ENCODE data around the gene CLEC1A. TPM values are rescaled to one million over a fixed set of nuclear protein-coding genes. Genes with fewer than 3 reads are reported as not detected.

CLEC1A gene
- total and polyA plus RNA-seq, 11 donors: 1.2 to 7.3 (median 2.5) TPM

DNA sequence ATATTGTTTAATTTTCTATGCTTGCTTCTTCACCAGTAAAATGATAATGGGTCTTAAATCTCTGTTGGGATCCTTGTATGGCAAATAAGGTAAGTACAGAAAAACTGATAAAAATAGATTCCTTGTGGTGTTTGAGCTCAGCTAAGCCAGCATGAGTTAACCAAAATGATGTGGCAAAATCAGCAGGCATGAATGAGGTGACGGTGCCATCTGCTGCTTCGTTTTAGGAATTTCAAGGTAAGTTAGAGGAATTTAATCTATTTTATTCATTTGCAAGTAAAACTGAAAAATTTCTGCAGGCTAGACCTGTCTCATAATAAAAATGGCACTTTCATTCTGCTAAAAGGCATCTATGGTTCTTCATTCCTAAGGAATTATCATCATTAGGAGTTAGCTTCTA is 41.2 kb upstream of the CLEC1A start:
- 12 to 25% (median 19%) methylated on average over 2 of the region's 2 CpGs for WGBS, 4 donors
- intact Hi-C loops (cut with DNase I): loop anchor here in 8 of 10 donors (1.0 to 5.0 kb wide), 6 partner anchors 105 to 388 kb away; partner anchors contain the start of genes CLEC9A (in 2 of the 8) and CLEC12B (in 1 of the 8)
- ATAC-seq: peak in 2 of 4 donors; percentile 60 to 62

DNA sequence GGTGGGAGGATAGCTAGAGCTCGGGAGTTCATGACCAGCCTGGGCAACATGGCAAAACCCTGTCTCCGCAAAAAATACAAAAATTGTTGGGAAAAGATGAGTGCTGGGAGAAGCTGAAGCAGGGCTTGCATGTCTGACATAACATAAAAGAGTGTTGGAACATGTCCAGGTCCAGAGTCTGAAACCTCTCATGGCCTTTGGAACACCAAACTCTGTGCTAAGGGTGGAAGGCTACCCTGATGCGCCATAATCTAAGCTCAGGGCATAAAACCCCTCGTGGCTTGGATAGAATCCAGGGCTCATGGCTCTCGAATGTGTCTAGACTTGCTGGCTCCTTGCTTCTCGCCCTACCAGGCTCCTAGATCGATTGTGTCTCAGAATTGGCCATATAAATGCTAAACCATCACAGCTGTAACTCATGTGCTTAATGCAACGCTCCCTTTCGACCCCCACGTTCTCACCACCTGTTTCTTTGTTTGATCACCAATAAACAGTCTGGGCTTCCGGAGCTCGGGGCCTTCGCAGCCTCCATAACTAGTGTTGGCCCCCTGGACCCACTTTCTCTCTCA is 37.9 kb upstream of the CLEC1A start:
- TF ChIP-seq POLR2A (IDR thresholded peaks at IDR 0.05): no peak
- TF ChIP-seq, protein P1, sequence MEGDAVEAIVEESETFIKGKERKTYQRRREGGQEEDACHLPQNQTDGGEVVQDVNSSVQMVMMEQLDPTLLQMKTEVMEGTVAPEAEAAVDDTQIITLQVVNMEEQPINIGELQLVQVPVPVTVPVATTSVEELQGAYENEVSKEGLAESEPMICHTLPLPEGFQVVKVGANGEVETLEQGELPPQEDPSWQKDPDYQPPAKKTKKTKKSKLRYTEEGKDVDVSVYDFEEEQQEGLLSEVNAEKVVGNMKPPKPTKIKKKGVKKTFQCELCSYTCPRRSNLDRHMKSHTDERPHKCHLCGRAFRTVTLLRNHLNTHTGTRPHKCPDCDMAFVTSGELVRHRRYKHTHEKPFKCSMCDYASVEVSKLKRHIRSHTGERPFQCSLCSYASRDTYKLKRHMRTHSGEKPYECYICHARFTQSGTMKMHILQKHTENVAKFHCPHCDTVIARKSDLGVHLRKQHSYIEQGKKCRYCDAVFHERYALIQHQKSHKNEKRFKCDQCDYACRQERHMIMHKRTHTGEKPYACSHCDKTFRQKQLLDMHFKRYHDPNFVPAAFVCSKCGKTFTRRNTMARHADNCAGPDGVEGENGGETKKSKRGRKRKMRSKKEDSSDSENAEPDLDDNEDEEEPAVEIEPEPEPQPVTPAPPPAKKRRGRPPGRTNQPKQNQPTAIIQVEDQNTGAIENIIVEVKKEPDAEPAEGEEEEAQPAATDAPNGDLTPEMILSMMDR (IDR thresholded peaks at IDR 0.05): no peak
- Histone ChIP-seq H3K4me1 (peaks cover 0 to 13% (median 0%) of the 10 kb centered on the region in 12 donors), H3K9me3 (no peaks in the 10 kb centered on the region), H3K27me3 (no peaks in the 10 kb centered on the region), H3K4me3 (no peak overlapping the region), H3K36me3 (no peaks in the 10 kb centered on the region), H3K27ac (no peak overlapping the region)
- intact Hi-C loops (cut with DNase I): loop anchor here in 3 of 10 donors (5.0 kb wide), 3 partner anchors 104 to 389 kb away; partner anchors contain the start of gene CLEC9A (in 1 of the 3)
- DNase-seq (no peak), ATAC-seq (no peak)
- WGBS, 4 donors: 82 to 91% (median 84%) methylated on average over 13 of the region's 13 CpGs

More for the DNA sequence above, 41.2 kb upstream of the CLEC1A start:
- no peaks in the 10 kb centered on the region for H3K36me3 ChIP-seq
- no peaks in the 10 kb centered on the region for H3K9me3 ChIP-seq
- TF ChIP-seq POLR2A (IDR thresholded peaks at IDR 0.05): no peak
- TF ChIP-seq, protein P1 (IDR thresholded peaks at IDR 0.05): peak in 11 of 12 donors; percentile 43 to 72 (median 67)
- no peaks in the 10 kb centered on the region for H3K27me3 ChIP-seq
- H3K4me1 ChIP-seq: peaks cover 0 to 11% (median 6%) of the 10 kb centered on the region in 12 donors
- DNase-seq: peak in 3 of 5 donors; percentile 29 to 34 (median 33)
- no peak overlapping the region for H3K4me3 ChIP-seq
- H3K27ac ChIP-seq: no peak overlapping the region

DNA sequence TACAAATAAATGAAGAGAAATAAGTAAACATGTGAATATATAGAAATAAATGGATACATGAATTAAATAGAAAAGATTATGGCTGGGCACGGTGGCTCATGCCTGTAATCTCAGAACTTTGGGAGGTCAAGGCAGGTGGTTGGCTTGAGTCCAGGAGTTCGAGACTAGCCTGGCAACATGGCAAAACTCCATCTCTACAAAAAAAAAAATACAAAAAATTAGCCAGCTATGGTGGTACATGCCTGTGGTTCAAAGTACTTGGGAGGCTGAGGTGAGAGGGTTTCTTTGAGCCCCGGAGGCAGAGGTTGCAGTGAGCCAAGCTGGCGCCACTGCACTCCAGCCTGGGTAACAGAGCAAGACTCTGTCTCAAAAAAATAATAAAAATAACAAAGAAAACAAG is 36.3 kb upstream of the CLEC1A start:
- ATAC-seq (no peak), DNase-seq (no peak)
- Histone ChIP-seq H3K27me3 (no peaks in the 10 kb centered on the region), H3K27ac (no peak overlapping the region), H3K4me3 (no peak overlapping the region), H3K4me1 (peaks cover 0 to 29% (median 0%) of the 10 kb centered on the region in 12 donors), H3K9me3 (no peaks in the 10 kb centered on the region), H3K36me3 (no peaks in the 10 kb centered on the region)
- WGBS, 4 donors: 63 to 74% (median 69%) methylated on average over 4 of the region's 4 CpGs
- intact Hi-C loops (cut with DNase I): loop anchor here in 3 of 10 donors (5.0 kb wide), 3 partner anchors 103 to 388 kb away; partner anchors contain the start of gene CLEC9A (in 1 of the 3)
- TF ChIP-seq, protein P1 (IDR thresholded peaks at IDR 0.05): no peak
- no peak for TF ChIP-seq POLR2A (IDR thresholded peaks at IDR 0.05)

DNA sequence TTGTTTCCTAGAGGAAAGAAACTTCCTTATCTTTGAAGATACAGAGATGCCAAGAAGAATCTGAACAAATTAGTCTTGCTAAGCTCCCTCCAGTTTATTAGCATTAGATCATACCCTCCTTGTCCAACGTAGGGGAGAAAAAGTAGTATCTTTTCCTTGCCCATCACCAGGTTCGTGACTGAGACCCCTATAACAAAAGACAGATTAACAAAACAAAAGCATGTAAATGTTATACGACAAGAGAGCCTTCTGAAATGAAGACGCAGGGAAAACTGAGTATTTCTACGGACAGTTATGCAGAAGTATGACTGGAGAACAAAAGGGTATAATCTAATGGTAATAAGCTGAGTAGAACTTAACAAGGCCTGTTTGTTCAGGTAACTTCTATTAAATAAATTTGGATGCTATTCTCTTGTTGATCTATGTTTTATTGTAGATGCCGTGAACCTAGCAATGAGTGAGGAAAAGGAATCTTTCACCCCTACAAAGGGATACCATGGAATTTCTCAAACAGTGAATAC is 34.1 kb upstream of the CLEC1A start:
- Histone ChIP-seq H3K27me3 (no peaks in the 10 kb centered on the region), H3K4me3 (no peak overlapping the region), H3K9me3 (no peaks in the 10 kb centered on the region), H3K36me3 (no peaks in the 10 kb centered on the region), H3K4me1 (peaks cover 0 to 29% (median 0%) of the 10 kb centered on the region in 12 donors), H3K27ac (no peak overlapping the region)
- ATAC-seq (no peak), DNase-seq (no peak)
- TF ChIP-seq, protein P1 (IDR thresholded peaks at IDR 0.05): no peak
- TF ChIP-seq POLR2A (IDR thresholded peaks at IDR 0.05): no peak
- WGBS, 4 donors: 78 to 83% (median 82%) methylated on average over 6 of the region's 6 CpGs
- intact Hi-C loops (cut with DNase I): no loop called here
